ENCODE measurements around the gene TPCN2. TPM values are rescaled to one million over a fixed set of nuclear protein-coding genes. Genes with fewer than 3 reads are reported as not detected.
A peak's percentile ranks its signal among the peaks of the same experiment; 100 is the strongest.

The TPCN2 gene
- total RNA-seq, 1 experiment from 2014 or later, result 20.6 TPM

GRCh38 chr11:69073469-69073868, 24.7 kb downstream of the TPCN2 start:
- intact Hi-C loops (cut with micrococcal nuclease; ENCODE audit: unreplicated experiment) (no loop called here), in situ Hi-C loops (cut with HindIII; ENCODE audit: low pct_unique_long_range_greater_than_20kb, low sequenced_read_pairs) (no loop called here)
- H3K9me3 ChIP-seq (ENCODE audit: control insufficient read depth, insufficient read depth, low read depth, low read length), result no peaks in the 10 kb centered on the region
- no peak overlapping the region for H3K4me3 ChIP-seq (ENCODE audit: low read depth in 2 of 2, low read length in 2 of 2)
- no peak for DNase-seq (ENCODE audit: low read depth, low spot score)
- no peak for TF ChIP-seq SIN3A (IDR thresholded peaks at IDR 0.05; ENCODE audit: borderline replicate concordance, insufficient read depth, low read depth, low read length)
- TF ChIP-seq, protein P1, sequence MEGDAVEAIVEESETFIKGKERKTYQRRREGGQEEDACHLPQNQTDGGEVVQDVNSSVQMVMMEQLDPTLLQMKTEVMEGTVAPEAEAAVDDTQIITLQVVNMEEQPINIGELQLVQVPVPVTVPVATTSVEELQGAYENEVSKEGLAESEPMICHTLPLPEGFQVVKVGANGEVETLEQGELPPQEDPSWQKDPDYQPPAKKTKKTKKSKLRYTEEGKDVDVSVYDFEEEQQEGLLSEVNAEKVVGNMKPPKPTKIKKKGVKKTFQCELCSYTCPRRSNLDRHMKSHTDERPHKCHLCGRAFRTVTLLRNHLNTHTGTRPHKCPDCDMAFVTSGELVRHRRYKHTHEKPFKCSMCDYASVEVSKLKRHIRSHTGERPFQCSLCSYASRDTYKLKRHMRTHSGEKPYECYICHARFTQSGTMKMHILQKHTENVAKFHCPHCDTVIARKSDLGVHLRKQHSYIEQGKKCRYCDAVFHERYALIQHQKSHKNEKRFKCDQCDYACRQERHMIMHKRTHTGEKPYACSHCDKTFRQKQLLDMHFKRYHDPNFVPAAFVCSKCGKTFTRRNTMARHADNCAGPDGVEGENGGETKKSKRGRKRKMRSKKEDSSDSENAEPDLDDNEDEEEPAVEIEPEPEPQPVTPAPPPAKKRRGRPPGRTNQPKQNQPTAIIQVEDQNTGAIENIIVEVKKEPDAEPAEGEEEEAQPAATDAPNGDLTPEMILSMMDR (IDR thresholded peaks at IDR 0.05), result no peak
- TF ChIP-seq REST (IDR thresholded peaks at IDR 0.05; ENCODE audit: insufficient read depth in 1 of 2, low read depth in 2 of 2, low read length in 1 of 2), result no peak
- no peak for TF ChIP-seq TCF7L2 (IDR thresholded peaks at IDR 0.05; ENCODE audit: low read depth, low read length)
- TF ChIP-seq POLR2AphosphoS5 (IDR thresholded peaks at IDR 0.05; ENCODE audit: low read depth, low read length), result no peak
- no peak overlapping the region for H3K27ac ChIP-seq (ENCODE audit: low read length)
- no peak for ATAC-seq
- POLR2A ChIA-PET, result no interaction called here
- H3K4me1 ChIP-seq (ENCODE audit: control insufficient read depth, insufficient read depth, low read length), result no peaks in the 10 kb centered on the region
- H3K27me3 ChIP-seq (ENCODE audit: control insufficient read depth, insufficient read depth, low read length), result no peaks in the 10 kb centered on the region
- no peaks in the 10 kb centered on the region for H3K36me3 ChIP-seq (ENCODE audit: control insufficient read depth, insufficient read depth, low read length)
- CTCF ChIA-PET, result no interaction called here
- BruUV-seq (replicated peaks), result no TSS peak

DNA sequence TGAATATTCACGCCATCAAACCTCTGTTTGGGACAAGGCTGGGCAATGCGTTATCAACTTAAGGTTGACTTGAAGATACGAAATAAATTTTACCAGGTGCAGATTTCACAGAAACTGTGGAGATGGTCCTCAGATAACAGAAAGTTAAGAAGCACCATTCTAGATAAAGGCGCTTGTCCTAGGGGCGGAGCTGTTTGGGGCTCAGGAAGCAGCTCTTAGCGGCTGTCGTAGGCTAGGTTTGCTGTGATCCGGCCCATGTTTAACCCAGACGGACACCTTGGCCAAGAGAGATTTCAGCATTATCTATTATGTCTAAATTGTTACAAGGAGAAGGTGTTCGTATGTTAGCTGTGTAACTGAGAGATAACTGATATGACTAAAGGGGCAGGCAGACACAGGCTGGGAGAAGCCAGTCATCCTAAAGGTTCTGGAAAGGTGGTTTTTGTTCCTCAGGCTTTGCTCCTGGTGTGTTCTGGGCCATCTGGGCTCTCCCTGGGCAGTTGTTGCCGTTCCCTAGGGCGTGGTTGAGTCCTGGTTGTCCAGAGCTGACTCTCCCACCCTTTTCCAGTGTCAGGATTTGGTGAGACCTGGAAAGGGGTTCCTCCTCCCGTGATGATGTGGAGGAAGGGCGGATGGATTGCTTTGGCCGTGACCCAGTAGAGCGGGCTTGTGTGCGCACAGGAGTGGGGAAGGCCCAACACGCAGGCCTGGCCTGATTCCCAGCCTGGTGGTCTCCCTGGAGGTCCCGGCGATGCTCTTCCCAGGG, 25.8 kb downstream of the TPCN2 start:
- Histone ChIP-seq H3K27ac (ENCODE audit: low read length) (no peak overlapping the region), H3K27me3 (ENCODE audit: control insufficient read depth, insufficient read depth, low read length) (no peaks in the 10 kb centered on the region), H3K9me3 (ENCODE audit: control insufficient read depth, insufficient read depth, low read depth, low read length) (no peaks in the 10 kb centered on the region), H3K4me3 (ENCODE audit: low read depth in 2 of 2, low read length in 2 of 2) (no peak overlapping the region), H3K4me1 (ENCODE audit: control insufficient read depth, insufficient read depth, low read length) (no peaks in the 10 kb centered on the region), H3K36me3 (ENCODE audit: control insufficient read depth, insufficient read depth, low read length) (no peaks in the 10 kb centered on the region)
- TF ChIP-seq REST (IDR thresholded peaks at IDR 0.05; ENCODE audit: insufficient read depth in 1 of 2, low read depth in 2 of 2, low read length in 1 of 2) (no peak), TCF7L2 (IDR thresholded peaks at IDR 0.05; ENCODE audit: low read depth, low read length) (no peak), SIN3A (IDR thresholded peaks at IDR 0.05; ENCODE audit: borderline replicate concordance, insufficient read depth, low read depth, low read length) (no peak), POLR2AphosphoS5 (IDR thresholded peaks at IDR 0.05; ENCODE audit: low read depth, low read length) (no peak)
- TF ChIP-seq, protein P1 (IDR thresholded peaks at IDR 0.05), result no peak
- TSS peak; percentile 47 for BruUV-seq (replicated peaks)
- ChIA-PET POLR2A (no interaction called here), CTCF (no interaction called here)
- in situ Hi-C loops (cut with HindIII; ENCODE audit: low pct_unique_long_range_greater_than_20kb, low sequenced_read_pairs), result no loop called here
- intact Hi-C loops (cut with micrococcal nuclease; ENCODE audit: unreplicated experiment), result no loop called here
- DNase-seq (ENCODE audit: low read depth, low spot score) (no peak), ATAC-seq (no peak)
